Measurements from ENCODE around the gene TMEM208.
A peak's percentile ranks its signal among the peaks of the same experiment; 100 is the strongest.

Gene TMEM208

GRCh38 chr16:67226804-67227566 is at the start of gene TMEM208:
TMEM208 (plus strand) TSS chr16:67227130; CDS start chr16:67227219, 89 bp downstream.
- DNase-seq, result peak; percentile 94

GRCh38 chr16:67177743-67178699 is 48.9 kb upstream of the TMEM208 start:
- DNase-seq, result peak; percentile 28

GRCh38 chr16:67179421-67180080 is 47.4 kb upstream of the TMEM208 start:
- no peak for DNase-seq

GRCh38 chr16:67180166-67180565 is 46.8 kb upstream of the TMEM208 start:
- DNase-seq, result no peak

- DNase-seq, result no peak
Observed at GRCh38 chr16:67181346-67181745, 45.6 kb upstream of the TMEM208 start.

- DNase-seq, result no peak
Observed at GRCh38 chr16:67182288-67182687, 44.6 kb upstream of the TMEM208 start.

GRCh38 chr16:67183284-67183626 is 43.7 kb upstream of the TMEM208 start:
- no peak for DNase-seq

- DNase-seq, result peak; percentile 96
Observed at GRCh38 chr16:67183627-67184452, 43.1 kb upstream of the TMEM208 start, which contains the start of gene MATCAP1. MATCAP1 (minus strand) TSS chr16:67183963; CDS start chr16:67180610, 3,353 bp downstream.

GRCh38 chr16:67184453-67184994 is 42.4 kb upstream of the TMEM208 start:
- no peak for DNase-seq

GRCh38 chr16:67184995-67185650 is 41.8 kb upstream of the TMEM208 start:
- peak; percentile 26 for DNase-seq

GRCh38 chr16:67185651-67186134 is 41.2 kb upstream of the TMEM208 start:
- DNase-seq, result no peak

GRCh38 chr16:67186550-67186950 is 40.4 kb upstream of the TMEM208 start:
- no peak for DNase-seq

GRCh38 chr16:67187175-67187890 is 39.6 kb upstream of the TMEM208 start:
- DNase-seq, result no peak

GRCh38 chr16:67188323-67188722 is 38.6 kb upstream of the TMEM208 start:
- DNase-seq, result no peak

- DNase-seq, result no peak
Observed at GRCh38 chr16:67188798-67189197, 38.1 kb upstream of the TMEM208 start.

GRCh38 chr16:67190041-67190440 is 36.9 kb upstream of the TMEM208 start, which contains the start of gene EXOC3L1:
EXOC3L1 (minus strand) TSS chr16:67190136; CDS start chr16:67189676, 460 bp downstream.
- no peak for DNase-seq

- peak; percentile 11 for DNase-seq
Observed at GRCh38 chr16:67190448-67191399, 36.2 kb upstream of the TMEM208 start.

- DNase-seq, result no peak
Observed at GRCh38 chr16:67191411-67191994, 35.4 kb upstream of the TMEM208 start.
